Smooth muscle cell (in vitro differentiated cells): ENCODE data around the gene DNAH11. TPM values are rescaled to one million over a fixed set of nuclear protein-coding genes. Genes with fewer than 3 reads are reported as not detected.

Experiments used
- DNase-seq: peaks from one replicate; lab custom pipeline; 2025; ENCODE audit not compliant: unreplicated experiment; lab: John Stamatoyannopoulos, UW
- H2AFZ ChIP-seq: fragments of 200-600 bp; sonication (generic); 2 replicates; pipeline ENCODE4 v1.6.0; 2016; ENCODE audit warnings: antibody characterized with exemption, low read depth, mild to moderate bottlenecking
- H3F3A ChIP-seq: fragments of 200-600 bp; sonication (generic); 2 replicates; pipeline ENCODE4 v1.6.0; 2017; ENCODE audit warnings: antibody characterized with exemption, low read depth
- H3K27ac ChIP-seq: fragments of 200-600 bp; sonication (generic); 2 replicates; pipeline ENCODE4 v1.5.1; 2016; ENCODE audit warnings: low read depth, mild to moderate bottlenecking
- H3K27me3 ChIP-seq: fragments of 200-600 bp; sonication (generic); 2 replicates; pipeline ENCODE4 v1.6.1; 2016; ENCODE audit warnings: low read depth, mild to moderate bottlenecking
- H3K36me3 ChIP-seq: fragments of 200-600 bp; sonication (generic); 2 replicates; pipeline ENCODE4 v1.5.1; 2016; ENCODE audit warnings: low read depth
- H3K4me1 ChIP-seq: fragments of 200-600 bp; sonication (generic); 2 replicates; pipeline ENCODE4 v1.5.1; 2016; ENCODE audit warnings: low read depth
- H3K4me2 ChIP-seq: fragments of 200-600 bp; sonication (generic); 2 replicates; pipeline ENCODE4 v1.6.0; 2016; ENCODE audit warnings: mild to moderate bottlenecking
- H3K4me3 ChIP-seq: fragments of 200-600 bp; sonication (generic); 2 replicates; pipeline ENCODE4 v1.5.1; 2016; ENCODE audit warnings: mild to moderate bottlenecking
- H3K79me2 ChIP-seq: fragments of 200-600 bp; sonication (generic); 2 replicates; pipeline ENCODE4 v1.6.0; 2016; ENCODE audit warnings: low read depth, mild to moderate bottlenecking
- H3K9ac ChIP-seq: fragments of 200-600 bp; sonication (generic); 2 replicates; pipeline ENCODE4 v1.6.0; 2016; ENCODE audit warnings: low read depth
- H3K9me3 ChIP-seq: fragments of 200-600 bp; sonication (generic); replicated peaks from 2 replicates; pipeline ENCODE4 v1.5.1; 2016; ENCODE audit warnings: low read depth
- H4K20me1 ChIP-seq: fragments of 200-600 bp; sonication (generic); 2 replicates; pipeline ENCODE4 v1.6.0; 2016; ENCODE audit warnings: low read depth
- CTCF ChIP-seq: fragments of 200-600 bp; sonication (generic); IDR thresholded peaks from 2 replicates; pipeline ENCODE4 v1.5.1; 2017; ENCODE audit warnings: borderline replicate concordance, mild to moderate bottlenecking, antibody characterized with exemption; ENCODE audit not compliant: insufficient read depth, poor library complexity, severe bottlenecking
- WGBS: methylation state at CpG from one replicate; pipeline ENCODE4 v1.1.7; 2016; ENCODE audit warnings: low lambda C conversion rate; 5-methylcytosine and 5-hydroxymethylcytosine counted together
- polyA plus RNA-seq: library from polyadenylated mRNA; unstranded; fragments of >200 nt; fragmentation: Nextera tagmentation; extraction: Ambion mirVana; gene quantifications from 2 replicates; pipeline ENCODE4 v1.2.1, GENCODE V29; 2016
- total RNA-seq: library from RNA; depleted of rRNA; stranded (reverse); fragments of >200 nt; gene quantifications from 2 replicates; pipeline ENCODE4 v1.2.3, GENCODE V29; 2014

The DNAH11 gene
- total and polyA plus RNA-seq, 2 experiments from 2014 or later = 0.22 to 0.63 TPM

- Histone ChIP-seq H3F3A (no peaks in the 10 kb centered on the region), H3K4me1 (no peaks in the 10 kb centered on the region), H3K9ac (no peak overlapping the region), H3K27me3 (no peaks in the 10 kb centered on the region), H3K4me3 (no peak overlapping the region), H3K36me3 (no peaks in the 10 kb centered on the region), H2AFZ (no peak overlapping the region), H3K9me3 (no peaks in the 10 kb centered on the region), H3K27ac (no peak overlapping the region), H3K4me2 (no peak overlapping the region), H4K20me1 (no peaks in the 10 kb centered on the region), H3K79me2 (no peaks in the 10 kb centered on the region)
- 76% methylated on average over 3 of the region's 3 CpGs for WGBS
- TF ChIP-seq CTCF = no peak
- DNase-seq = no peak
Observed at GRCh38 chr7:21891291-21891690, 348.5 kb downstream of the DNAH11 start.

GRCh38 chr7:21893401-21893800 is 350.6 kb downstream of the DNAH11 start:
- Histone ChIP-seq H2AFZ (no peak overlapping the region), H3K9ac (no peak overlapping the region), H3K27ac (no peak overlapping the region), H3F3A (no peaks in the 10 kb centered on the region), H3K79me2 (no peaks in the 10 kb centered on the region), H3K9me3 (no peaks in the 10 kb centered on the region), H3K4me2 (no peak overlapping the region), H4K20me1 (no peaks in the 10 kb centered on the region), H3K4me3 (no peak overlapping the region), H3K36me3 (no peaks in the 10 kb centered on the region), H3K4me1 (no peaks in the 10 kb centered on the region), H3K27me3 (no peaks in the 10 kb centered on the region)
- WGBS = 81% methylated on average over 3 of the region's 3 CpGs
- no peak for DNase-seq
- TF ChIP-seq CTCF = no peak

- H3F3A ChIP-seq = no peaks in the 10 kb centered on the region
- no peak overlapping the region for H2AFZ ChIP-seq
- no peak overlapping the region for H3K4me2 ChIP-seq
- H3K4me3 ChIP-seq = no peak overlapping the region
- H3K27ac ChIP-seq = no peak overlapping the region
- TF ChIP-seq CTCF = no peak
- H3K36me3 ChIP-seq = no peaks in the 10 kb centered on the region
- H3K4me1 ChIP-seq = no peaks in the 10 kb centered on the region
- no peaks in the 10 kb centered on the region for H3K27me3 ChIP-seq
- H3K9me3 ChIP-seq = no peaks in the 10 kb centered on the region
- H4K20me1 ChIP-seq = no peaks in the 10 kb centered on the region
- H3K9ac ChIP-seq = no peak overlapping the region
- no peak for DNase-seq
- no peaks in the 10 kb centered on the region for H3K79me2 ChIP-seq
- WGBS = 83% methylated on average over 17 of the region's 17 CpGs
Observed at GRCh38 chr7:21898265-21898930, 355.6 kb downstream of the DNAH11 start.

GRCh38 chr7:21902240-21902639 is 359.4 kb downstream of the DNAH11 start:
- Histone ChIP-seq H3K9me3 (no peaks in the 10 kb centered on the region), H3K79me2 (no peaks in the 10 kb centered on the region), H3F3A (no peaks in the 10 kb centered on the region), H2AFZ (no peak overlapping the region), H3K4me1 (no peaks in the 10 kb centered on the region), H3K27me3 (no peaks in the 10 kb centered on the region), H4K20me1 (no peaks in the 10 kb centered on the region), H3K27ac (no peak overlapping the region), H3K9ac (no peak overlapping the region), H3K4me2 (no peak overlapping the region), H3K36me3 (no peaks in the 10 kb centered on the region), H3K4me3 (no peak overlapping the region)
- 79% methylated on average over 5 of the region's 5 CpGs for WGBS
- TF ChIP-seq CTCF = no peak
- no peak for DNase-seq
